ENCODE measurements around the gene SLC46A2. TPM values are rescaled to one million over a fixed set of nuclear protein-coding genes. Genes with fewer than 3 reads are reported as not detected.

The SLC46A2 gene
- total RNA-seq, 6 donors from 2014 or later, result 9.1 to 23.6 (median 14.8) TPM

GRCh38 chr9:112836394-112836793 is 54.3 kb downstream of the SLC46A2 start:
- 67 to 74% methylated on average over 3 of the region's 3 CpGs for WGBS, 2 donors
- Histone ChIP-seq H3K9me3 (no peaks in the 10 kb centered on the region), H3K4me1 (peaks cover 6 to 26% (median 21%) of the 10 kb centered on the region in 4 donors), H3K27me3 (no peaks in the 10 kb centered on the region), H3K27ac (peak overlapping the region in 1 of 4 donors; percentile 16), H3K4me3 (no peak overlapping the region), H3K36me3 (peaks cover 2 to 36% (median 11%) of the 10 kb centered on the region in 4 donors)
- DNase-seq (no peak), ATAC-seq (ENCODE audit: low FRiP score in 2 of 2) (no peak)
- TF ChIP-seq POLR2AphosphoS5 (IDR thresholded peaks at IDR 0.05) (no peak), CTCF (IDR thresholded peaks at IDR 0.05) (no peak)

GRCh38 chr9:112833081-112833480 is 57.6 kb downstream of the SLC46A2 start:
- ATAC-seq (ENCODE audit: low FRiP score in 2 of 2) (no peak), DNase-seq (no peak)
- no peaks in the 10 kb centered on the region for H3K27me3 ChIP-seq
- TF ChIP-seq POLR2A (IDR thresholded peaks at IDR 0.05) (no peak), CTCF (IDR thresholded peaks at IDR 0.05) (no peak), EP300 (IDR thresholded peaks at IDR 0.05) (no peak), POLR2AphosphoS5 (IDR thresholded peaks at IDR 0.05) (no peak)
- H3K9me3 ChIP-seq, result no peaks in the 10 kb centered on the region
- H3K4me1 ChIP-seq, result peaks cover 11 to 39% (median 26%) of the 10 kb centered on the region in 4 donors
- H3K27ac ChIP-seq, result peak overlapping the region in 1 of 4 donors; percentile 19
- H3K4me3 ChIP-seq, result no peak overlapping the region
- peaks cover 0 to 19% (median 5%) of the 10 kb centered on the region in 4 donors for H3K36me3 ChIP-seq
- WGBS, 2 donors, result 85 to 89% methylated on average over 4 of the region's 4 CpGs

GRCh38 chr9:112831969-112832368 is 58.7 kb downstream of the SLC46A2 start:
- Histone ChIP-seq H3K27me3 (no peaks in the 10 kb centered on the region), H3K9me3 (no peaks in the 10 kb centered on the region), H3K27ac (peak overlapping the region; percentile 42 to 81 (median 70)), H3K36me3 (peaks cover 0 to 14% (median 4%) of the 10 kb centered on the region in 4 donors), H3K4me1 (peaks cover 11 to 37% (median 26%) of the 10 kb centered on the region in 4 donors), H3K4me3 (no peak overlapping the region)
- ATAC-seq (ENCODE audit: low FRiP score in 2 of 2) (no peak), DNase-seq (no peak)
- no peak for TF ChIP-seq POLR2AphosphoS5 (IDR thresholded peaks at IDR 0.05)
- TF ChIP-seq CTCF (IDR thresholded peaks at IDR 0.05), result no peak
- no peak for TF ChIP-seq POLR2A (IDR thresholded peaks at IDR 0.05)
- TF ChIP-seq EP300 (IDR thresholded peaks at IDR 0.05), result no peak
- WGBS, 2 donors, result 51 to 75% methylated on average over 3 of the region's 3 CpGs

- peaks cover 0 to 8% (median 1%) of the 10 kb centered on the region in 4 donors for H3K36me3 ChIP-seq
- H3K4me3 ChIP-seq, result no peak overlapping the region
- no peaks in the 10 kb centered on the region for H3K27me3 ChIP-seq
- peaks cover 11 to 35% (median 26%) of the 10 kb centered on the region in 4 donors for H3K4me1 ChIP-seq
- TF ChIP-seq EP300 (IDR thresholded peaks at IDR 0.05) (peak in 3 of 4 donors; percentile 61 to 92 (median 66)), POLR2AphosphoS5 (IDR thresholded peaks at IDR 0.05) (peak in 1 of 2 donors; percentile 64), POLR2A (IDR thresholded peaks at IDR 0.05) (no peak)
- WGBS, 2 donors, result 34 to 48% methylated on average over 5 of the region's 5 CpGs
- H3K9me3 ChIP-seq, result no peaks in the 10 kb centered on the region
- peak in 1 of 2 donors; percentile 86 for DNase-seq
- H3K27ac ChIP-seq, result peak overlapping the region; percentile 42 to 81 (median 70)
- ATAC-seq (ENCODE audit: low FRiP score in 2 of 2), result peak; percentile 90 to 93
Measured at GRCh38 chr9:112831281-112831851, 59.3 kb downstream of the SLC46A2 start.

Other genes starting within 250 kb of the SLC46A2 start
- gene INIP, start 172.8 kb downstream of the SLC46A2 start, total RNA-seq, result 10 to 100 TPM in 5 of 6 donors, 1 to 10 TPM in 1; 6.1 to 35.6 (median 19.3) TPM
- 10 to 100 TPM; 46.9 to 80.1 (median 72.2) TPM for gene SNX30, start 140.1 kb downstream of the SLC46A2 start, total RNA-seq
- gene ZNF883, start 121.3 kb upstream of the SLC46A2 start, total RNA-seq, result 1 to 10 TPM in 1 of 6 donors, under 1 TPM in 4, not detected in 1; 0.26 to 1.2 (median 0.69) TPM
- gene ZFP37, start 165.8 kb upstream of the SLC46A2 start, total RNA-seq, result 1 to 10 TPM in 5 of 6 donors, not detected in 1; 1.0 to 2.5 (median 1.3) TPM